ENCODE results near the gene PCSK6.

DNA sequence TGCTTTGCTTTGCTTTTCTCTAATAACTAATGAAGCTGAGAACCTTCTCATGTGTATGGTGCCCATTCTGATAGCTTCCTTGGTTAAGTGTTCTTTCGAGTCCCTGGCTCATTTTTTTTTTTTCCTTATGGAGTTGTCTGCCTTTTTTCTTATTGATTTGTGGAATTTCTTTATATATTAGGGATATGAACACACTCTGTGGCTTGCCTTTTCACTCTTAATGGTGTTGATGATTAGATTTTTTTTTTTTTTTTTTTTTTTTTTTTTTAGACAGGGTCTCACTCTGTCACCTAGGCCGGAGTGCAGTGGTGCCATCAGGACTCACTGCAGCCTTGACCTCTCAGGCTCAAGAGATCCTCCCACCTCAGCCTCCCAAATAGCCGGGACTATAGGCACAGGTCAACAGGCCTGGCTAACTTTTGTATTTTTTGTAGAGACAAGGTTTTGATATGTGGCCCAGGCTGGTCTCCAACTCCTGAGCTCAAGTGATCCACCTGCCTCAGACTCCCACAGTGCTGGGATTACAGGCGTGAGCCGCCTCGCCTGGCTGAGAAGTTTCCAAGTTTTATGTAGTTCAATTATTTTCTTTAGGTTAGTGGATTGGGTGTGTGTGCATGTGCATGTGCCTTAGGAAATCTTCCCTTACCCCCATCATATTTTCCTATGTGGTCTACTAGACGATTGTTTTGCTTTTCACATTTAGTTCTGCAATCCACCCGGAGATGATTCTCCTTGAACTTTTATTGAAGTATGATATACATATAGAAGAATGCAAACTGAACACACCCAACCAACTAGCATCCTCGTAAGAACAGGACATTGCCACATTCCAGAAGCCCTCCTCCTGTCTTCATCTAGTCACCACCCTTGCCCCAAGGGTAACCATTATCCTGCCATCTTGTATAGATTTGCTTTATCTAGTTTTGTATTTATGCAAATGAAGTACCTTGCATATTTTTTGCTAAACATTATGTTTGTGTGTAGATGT is 192.8 kb downstream of the PCSK6 start:
- TF ChIP-seq, protein P1, sequence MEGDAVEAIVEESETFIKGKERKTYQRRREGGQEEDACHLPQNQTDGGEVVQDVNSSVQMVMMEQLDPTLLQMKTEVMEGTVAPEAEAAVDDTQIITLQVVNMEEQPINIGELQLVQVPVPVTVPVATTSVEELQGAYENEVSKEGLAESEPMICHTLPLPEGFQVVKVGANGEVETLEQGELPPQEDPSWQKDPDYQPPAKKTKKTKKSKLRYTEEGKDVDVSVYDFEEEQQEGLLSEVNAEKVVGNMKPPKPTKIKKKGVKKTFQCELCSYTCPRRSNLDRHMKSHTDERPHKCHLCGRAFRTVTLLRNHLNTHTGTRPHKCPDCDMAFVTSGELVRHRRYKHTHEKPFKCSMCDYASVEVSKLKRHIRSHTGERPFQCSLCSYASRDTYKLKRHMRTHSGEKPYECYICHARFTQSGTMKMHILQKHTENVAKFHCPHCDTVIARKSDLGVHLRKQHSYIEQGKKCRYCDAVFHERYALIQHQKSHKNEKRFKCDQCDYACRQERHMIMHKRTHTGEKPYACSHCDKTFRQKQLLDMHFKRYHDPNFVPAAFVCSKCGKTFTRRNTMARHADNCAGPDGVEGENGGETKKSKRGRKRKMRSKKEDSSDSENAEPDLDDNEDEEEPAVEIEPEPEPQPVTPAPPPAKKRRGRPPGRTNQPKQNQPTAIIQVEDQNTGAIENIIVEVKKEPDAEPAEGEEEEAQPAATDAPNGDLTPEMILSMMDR (IDR thresholded peaks at IDR 0.05), result no peak
- TF ChIP-seq POLR2A (IDR thresholded peaks at IDR 0.05), result no peak

Measured in Peyer's patch (tissue), 4 donors.